Measurements from ENCODE around the gene LCE1B.

- TF ChIP-seq CTCF (IDR thresholded peaks at IDR 0.05; ENCODE audit: low read depth, low read length, missing input control) = no peak
- TF ChIP-seq, protein P1, sequence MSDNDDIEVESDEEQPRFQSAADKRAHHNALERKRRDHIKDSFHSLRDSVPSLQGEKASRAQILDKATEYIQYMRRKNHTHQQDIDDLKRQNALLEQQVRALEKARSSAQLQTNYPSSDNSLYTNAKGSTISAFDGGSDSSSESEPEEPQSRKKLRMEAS (IDR thresholded peaks at IDR 0.05) = no peak
- no peak for TF ChIP-seq EGR1 (IDR thresholded peaks at IDR 0.05; ENCODE audit: low read depth in 2 of 2)
- TF ChIP-seq, protein P2, sequence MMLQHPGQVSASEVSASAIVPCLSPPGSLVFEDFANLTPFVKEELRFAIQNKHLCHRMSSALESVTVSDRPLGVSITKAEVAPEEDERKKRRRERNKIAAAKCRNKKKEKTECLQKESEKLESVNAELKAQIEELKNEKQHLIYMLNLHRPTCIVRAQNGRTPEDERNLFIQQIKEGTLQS (IDR thresholded peaks at IDR 0.05) = no peak
- TF ChIP-seq HNF4G (IDR thresholded peaks at IDR 0.05) = no peak
- TF ChIP-seq REST (IDR thresholded peaks at IDR 0.05) = no peak
- TF ChIP-seq YY1 (IDR thresholded peaks at IDR 0.05) = no peak
- no peak for TF ChIP-seq FOXA1 (IDR thresholded peaks at IDR 0.05)
- no peak for TF ChIP-seq SP1 (IDR thresholded peaks at IDR 0.05)
- TF ChIP-seq TAF1 (conservative IDR thresholded peaks at IDR 0.05) = no peak
- TF ChIP-seq, protein P3, sequence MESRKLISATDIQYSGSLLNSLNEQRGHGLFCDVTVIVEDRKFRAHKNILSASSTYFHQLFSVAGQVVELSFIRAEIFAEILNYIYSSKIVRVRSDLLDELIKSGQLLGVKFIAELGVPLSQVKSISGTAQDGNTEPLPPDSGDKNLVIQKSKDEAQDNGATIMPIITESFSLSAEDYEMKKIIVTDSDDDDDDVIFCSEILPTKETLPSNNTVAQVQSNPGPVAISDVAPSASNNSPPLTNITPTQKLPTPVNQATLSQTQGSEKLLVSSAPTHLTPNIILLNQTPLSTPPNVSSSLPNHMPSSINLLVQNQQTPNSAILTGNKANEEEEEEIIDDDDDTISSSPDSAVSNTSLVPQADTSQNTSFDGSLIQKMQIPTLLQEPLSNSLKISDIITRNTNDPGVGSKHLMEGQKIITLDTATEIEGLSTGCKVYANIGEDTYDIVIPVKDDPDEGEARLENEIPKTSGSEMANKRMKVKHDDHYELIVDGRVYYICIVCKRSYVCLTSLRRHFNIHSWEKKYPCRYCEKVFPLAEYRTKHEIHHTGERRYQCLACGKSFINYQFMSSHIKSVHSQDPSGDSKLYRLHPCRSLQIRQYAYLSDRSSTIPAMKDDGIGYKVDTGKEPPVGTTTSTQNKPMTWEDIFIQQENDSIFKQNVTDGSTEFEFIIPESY (IDR thresholded peaks at IDR 0.05) = no peak
- TF ChIP-seq JUND (IDR thresholded peaks at IDR 0.05) = no peak
- no peak for TF ChIP-seq RAD21 (IDR thresholded peaks at IDR 0.05)
- no peak for TF ChIP-seq GABPA (IDR thresholded peaks at IDR 0.05 in 1 of 2, conservative IDR thresholded peaks at IDR 0.05 in 1 of 2)
Measured at GRCh38 chr1:152827173-152827572, 15.4 kb downstream of the LCE1B start, which contains the start of gene LCE1A.
